Activated T-helper 1 cell treated with anti-CD3 and anti-CD28 coated beads, Interleukin-2, amount 50 U/mL, for 16 hours (primary cell): ENCODE data around the gene ALPI.

ENCODE experiments used
- DNase-seq, 2 donors: peaks; one replicate each; pipeline ENCODE4 v3.0.0-alpha.2; 2020; ENCODE audit warnings: low read depth in 1 of 2, low spot score in 1 of 2

ALPI gene

DNA sequence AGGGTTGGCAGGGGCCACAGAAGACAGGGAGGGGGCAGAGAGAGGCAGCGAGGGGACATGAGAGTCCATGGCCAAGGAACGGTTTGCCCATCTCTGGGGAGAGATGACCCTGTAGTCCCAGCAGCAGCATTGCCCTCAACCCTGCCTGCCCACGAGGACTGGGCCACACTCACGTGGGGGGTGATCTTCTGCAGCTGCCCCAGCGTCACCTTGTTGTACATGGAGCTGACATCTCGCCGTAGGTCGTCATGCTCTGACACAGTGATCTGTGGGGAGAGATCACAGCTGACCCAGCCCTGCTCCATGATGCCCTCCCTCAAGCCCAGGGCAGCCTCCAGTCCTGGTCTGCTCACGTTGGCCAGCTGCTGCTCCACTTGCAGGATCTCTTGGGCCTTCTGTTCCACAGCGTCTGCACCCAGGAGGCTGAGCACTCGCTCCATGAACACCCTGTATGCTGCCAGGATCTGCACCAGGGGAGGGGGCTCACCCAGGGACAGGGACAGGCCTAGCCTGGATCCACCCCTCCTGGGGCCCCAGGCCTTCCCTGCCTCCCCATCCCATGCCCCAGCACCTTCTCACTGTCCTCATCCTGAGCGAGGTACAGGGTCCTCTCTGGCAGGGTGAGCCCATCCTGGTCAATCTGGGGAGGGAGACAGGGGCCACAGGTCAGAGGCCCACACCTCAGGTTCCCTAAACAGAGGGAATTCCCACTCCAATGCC, 28.8 kb downstream of the ALPI start:
- no peak for DNase-seq

DNA sequence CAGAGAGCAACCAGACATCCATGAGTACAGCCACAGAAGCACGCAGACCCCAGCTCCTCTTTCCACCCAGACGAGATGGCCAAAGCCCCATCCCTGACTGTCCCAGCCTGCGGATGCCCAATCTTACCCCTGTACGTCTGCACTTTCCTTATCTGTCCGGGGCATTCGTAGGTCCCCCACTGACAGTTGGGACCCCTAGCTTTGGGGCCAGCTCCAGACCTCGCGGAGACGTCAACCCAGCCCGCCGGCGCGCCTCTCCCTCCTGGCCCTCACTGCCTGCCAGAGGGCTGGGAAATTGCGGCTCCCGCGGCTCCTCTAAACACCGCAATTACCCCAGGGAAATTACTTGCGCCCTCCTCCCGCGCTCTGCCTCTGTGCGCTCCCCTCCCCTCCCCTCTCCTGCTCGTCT, 29.4 kb downstream of the ALPI start:
- no peak for DNase-seq

DNA sequence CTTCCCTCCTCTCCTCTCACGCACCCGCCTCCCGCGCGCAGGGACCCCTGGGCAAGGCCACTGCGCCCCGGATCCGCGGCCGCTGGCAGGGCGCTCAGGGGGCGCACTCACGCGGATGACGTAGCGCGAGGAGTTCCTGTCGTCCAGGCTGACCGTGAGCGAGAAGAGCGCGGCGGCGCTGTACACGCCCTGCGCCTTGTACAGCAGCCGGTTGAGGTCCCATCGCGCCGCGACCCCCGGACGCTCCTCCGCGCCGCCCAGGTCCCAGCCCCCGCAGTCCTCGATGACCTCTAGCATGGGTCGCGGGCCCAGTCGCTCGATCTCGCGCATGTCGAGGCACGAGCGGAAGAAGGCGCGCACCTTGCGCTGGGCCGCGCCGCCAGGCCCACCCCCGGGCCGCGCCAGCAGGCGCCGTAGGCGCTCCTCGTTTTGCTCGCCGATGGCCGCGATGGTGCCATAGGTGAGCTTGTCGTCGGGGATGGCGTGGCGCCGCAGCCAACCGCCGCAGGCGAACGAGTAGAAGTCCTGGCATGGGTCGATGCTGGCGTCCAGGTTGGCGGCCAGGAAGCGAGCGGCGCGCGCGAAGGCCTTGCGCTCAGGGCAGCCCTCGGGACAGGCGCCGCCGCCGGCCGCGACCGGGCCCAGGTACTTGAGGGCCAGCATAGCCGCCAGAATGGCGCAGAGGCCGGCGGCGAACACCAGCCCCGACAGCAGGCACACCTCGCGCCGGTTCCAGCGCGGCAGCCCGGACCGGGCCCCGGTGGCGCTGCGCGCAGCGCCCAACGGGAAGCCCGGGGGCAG, 30.0 kb downstream of the ALPI start:
- no peak for DNase-seq

DNA sequence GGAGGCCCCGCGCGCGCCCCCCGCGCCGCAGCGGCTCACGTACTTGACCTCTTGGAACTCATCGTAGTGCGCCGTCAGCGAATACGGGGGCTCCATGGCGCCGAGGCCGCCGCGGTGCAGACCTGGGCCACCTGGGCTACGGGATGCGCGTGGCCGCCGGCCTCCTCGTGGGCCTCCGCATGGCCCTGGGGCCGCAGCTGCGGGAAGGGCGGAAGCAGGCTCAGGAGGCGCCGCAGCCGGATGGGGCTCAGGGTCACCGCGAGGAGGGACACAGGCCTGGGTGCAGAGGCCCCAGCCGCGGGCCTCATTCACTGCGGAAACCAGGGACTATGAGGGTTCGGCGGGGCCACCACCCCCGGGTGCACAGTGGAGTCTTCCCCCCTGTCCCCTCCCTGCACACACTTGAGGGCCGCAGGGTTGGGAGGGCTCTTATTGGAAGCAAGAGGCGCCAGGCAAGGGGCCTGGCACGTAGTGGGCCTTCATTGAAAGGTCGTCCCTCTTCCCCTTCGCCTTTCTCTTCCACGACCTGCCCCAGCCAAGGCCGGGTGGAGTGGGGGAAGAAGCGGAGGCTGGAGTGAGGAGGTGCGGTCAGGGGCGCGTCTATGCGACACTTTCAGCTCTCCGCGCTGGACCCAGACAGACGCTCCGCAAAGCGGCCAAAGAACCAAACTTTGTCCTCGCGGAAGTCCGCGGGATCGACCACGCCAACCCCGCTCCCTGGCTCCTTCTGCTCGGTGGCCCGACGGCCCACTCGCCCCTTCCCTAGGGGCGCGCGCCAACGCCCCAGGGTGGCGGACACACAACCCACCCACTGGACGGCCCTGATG, 30.8 kb downstream of the ALPI start:
- DNase-seq = no peak

DNA sequence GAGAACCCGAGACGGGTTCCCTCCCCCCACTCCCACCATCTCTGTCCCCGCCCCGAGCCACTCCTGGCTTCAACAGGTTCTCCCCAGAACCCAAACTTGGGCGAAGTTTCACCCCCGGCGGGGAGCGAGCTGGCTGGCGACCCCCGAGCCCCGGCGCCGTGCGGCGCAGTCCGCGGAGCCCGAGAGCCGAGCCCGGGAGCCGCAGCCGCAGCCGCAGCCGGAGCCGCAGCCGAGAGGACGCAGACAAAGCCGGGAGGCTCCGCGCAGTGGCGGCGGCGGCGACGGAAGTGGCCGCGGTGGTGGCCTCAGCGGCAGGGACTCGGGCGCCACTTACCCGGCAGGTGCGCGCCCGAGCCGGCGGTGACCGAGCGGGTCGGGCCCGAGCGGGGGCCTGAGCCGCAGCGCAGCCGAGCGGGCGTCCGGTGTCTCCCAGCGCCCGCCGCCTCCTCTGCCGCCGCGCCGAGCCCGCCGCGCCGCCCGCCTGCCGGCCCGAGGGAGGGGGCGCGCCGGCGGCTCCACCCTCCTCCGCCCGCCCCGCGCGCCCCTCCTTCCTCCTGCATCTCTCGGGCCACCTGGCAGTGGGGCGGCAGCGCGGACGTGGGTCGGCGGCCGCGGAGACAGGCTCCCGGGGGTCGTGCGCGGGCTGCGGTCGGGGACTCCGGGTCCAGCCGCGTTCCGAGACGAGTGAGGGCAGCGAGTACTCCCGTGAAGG, 31.6 kb downstream of the ALPI start, which contains the start of gene ECEL1:
Gene ECEL1 (minus strand): TSS at position 450 of the 712 bp plus-strand sequence. CDS start 1,181 bp downstream, outside the sequence.
- DNase-seq = no peak

DNA sequence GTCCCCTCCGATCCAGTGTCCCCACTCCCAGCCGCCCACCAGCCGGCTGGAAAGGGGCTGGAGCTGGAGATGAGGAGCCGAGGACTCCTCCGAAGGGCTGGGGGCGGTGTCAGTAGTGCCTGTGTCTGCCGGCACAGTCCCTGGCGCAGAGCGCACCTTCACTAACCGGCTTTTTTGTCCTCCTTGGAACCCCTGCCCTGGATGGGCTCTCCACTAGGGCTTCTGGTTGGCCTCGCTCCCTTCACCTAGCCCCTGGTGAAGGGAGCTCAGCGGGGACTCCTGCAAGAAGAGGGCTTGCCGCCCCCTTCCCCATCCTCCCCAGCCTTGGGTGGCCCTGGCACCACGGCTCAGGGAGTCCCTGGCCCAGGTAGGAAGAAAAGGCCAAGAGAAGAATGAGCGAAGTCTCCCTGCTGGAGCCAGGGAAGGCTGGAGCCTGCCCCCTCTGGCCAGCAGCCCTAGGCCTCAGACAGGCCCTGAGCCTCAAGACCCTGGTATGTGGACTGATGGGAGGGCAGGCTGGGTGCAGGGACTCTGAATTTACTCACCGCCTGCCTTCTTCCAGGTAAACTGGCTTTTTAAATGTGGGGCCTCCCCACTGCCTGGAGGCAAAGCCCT, 32.3 kb downstream of the ALPI start:
- DNase-seq = no peak

DNA sequence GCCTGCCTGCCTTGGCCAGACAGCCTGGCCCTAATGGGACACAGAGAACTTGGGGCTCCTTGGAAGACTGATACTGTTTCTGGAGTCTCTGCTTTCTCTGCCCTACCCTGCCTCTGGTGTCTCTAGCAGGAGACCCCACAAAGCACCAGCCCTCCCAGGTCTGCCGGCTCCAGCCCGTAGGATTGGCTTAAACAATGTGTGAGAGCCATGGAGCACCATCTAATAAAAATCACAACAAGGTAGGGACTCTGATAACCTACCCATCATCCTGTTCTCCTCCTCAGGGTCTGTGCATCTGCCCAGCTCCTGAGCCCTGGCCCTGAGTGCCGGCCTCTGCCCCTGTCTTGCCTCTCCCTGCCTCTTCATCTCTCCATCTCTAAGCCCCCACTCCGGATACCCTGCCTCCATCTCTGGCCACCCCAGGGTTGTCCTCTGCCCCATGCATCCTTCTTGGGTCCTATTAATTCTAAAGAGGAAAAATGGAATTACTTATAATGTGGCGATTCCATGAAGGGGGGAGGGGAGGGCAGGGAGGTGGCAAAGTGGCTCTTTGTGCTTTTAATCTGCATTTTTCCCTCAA, 32.9 kb downstream of the ALPI start:
- DNase-seq = no peak

DNA sequence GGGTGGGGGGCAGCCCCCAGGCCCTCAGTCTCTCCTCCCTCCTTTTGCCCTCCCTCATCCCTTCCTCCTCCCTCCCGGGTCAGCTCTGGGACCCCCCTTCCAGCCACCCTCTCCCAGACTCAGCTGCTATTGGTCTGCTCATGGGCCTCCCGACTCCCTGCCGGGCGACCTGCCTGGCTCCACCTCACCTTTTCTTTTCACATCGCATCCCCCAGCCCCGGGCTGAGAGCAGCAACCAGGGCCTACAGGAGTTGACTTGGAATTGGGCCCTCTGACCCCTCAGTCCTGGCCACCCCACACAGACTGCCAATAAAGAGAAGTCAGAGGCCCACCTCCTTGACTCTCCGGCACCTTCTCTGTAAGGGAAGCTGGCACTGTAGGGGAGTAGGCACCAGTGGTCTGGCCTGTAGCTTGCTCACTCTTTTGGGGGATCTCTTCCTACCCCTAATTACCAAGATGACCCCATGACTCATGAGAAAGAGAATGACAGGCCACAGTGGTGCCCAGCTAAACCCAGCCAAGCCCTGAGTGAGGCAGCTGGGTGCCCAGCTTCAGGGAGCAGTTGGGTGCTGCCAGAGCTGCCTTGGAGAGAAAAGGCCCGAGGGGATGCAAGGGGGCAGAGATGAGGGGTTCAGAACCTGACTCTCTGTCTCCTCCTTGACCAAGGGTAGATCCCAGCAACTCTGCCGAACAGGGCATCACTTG, 33.7 kb downstream of the ALPI start:
- DNase-seq = no peak

DNA sequence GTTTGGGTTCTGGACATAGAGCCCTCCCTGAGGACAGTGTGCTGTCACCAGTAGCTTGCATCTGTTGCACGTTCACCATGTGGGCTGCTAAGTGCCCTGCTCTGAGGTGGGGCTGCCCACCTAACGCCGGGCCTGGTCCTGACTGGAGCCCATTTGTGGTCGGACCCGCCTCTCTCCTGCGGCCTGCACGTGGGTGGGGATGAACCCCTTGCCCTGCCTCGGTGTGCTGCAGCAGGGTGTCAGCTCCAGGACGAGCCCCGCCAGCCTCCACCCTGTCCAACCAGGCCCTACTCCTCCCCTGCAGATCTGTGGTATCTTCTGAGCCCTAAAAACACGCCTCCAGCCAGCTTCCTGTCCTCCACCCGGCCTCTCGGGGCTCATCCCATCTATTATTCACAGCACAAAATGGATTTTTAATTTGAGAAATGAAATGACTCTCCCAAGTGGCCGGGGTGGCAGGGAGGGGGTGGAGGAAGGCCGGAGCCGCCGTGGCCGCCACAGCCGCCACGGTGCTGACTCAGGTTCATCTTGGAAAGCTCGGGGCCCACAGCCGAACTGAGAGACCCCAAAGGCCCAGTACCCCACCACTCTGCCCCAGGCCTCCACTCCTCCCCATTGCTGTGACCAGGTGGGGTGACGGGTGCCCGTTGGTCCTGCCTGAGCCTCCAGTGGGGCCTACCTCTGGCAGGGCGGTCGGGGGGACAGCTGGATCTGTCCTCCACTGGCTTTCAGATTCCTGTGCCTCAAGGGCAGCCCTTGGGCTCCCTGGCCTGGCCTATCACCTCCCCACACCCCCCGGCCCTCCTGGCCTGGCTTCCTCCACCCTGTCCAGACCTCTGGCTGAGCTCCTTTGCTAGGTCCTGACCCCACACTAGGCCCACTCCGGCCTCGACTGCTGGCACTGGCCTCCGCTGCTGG, 34.5 kb downstream of the ALPI start:
- DNase-seq = no peak

DNA sequence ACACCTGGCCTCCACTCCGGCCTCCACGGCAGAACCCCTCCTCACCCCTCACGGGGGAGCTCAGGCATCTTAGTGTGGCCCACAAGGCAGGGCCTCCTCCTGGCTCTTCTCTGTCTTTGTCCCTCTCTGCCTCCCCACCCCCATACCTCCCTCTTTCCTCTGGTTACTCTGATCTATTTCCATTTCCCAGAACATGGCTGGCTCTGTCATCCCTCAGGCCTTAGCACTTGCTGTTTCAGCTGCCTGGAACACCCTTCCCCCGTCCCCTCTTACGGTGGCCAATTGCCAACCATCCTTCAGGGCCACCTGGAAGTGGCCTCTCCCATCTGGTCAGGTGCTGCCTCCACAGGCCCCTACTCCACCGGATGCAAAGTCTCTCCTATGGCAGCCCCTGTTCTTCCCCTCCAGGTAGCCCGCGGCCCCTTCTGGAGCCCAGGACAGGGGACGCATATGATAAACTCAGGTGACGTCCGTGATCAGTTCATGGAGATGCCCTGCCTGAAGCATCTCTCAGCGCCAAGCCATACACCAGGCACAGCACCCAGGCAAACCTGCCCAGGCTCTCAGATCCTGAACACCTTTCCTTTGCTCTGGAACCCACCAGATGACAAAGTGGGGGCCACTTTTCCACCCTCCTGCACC, 35.3 kb downstream of the ALPI start:
- no peak for DNase-seq

DNA sequence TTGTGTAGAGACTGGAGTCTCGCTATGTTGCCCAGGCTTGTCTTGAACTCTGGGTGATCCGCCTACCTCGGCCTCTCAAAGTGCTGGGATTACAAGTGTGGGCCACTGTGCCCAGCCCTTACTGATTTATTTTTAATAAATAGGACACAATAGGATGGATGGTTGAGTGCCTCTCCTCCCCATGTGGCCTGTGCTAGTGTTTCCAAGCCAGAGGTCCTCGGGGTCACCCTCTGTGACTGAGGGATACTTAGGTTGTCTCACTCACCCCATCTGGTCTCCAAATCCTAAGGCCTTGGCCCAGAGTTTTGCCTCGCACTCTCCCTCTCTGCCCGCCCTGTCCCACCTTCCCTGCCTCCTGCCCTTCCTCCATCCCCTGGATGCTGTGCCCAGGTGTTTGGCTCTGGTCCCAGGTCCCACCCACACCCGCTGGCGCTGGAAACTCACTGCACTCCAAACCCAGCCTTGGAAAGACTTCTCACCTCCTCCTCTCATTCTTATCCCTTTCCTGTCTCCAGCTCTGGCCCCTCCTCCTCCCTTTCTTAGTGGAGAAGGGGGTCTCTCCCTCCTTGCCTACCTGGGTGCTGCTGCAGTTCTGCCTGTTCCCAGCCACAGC, 36.4 kb downstream of the ALPI start:
- no peak for DNase-seq

DNA sequence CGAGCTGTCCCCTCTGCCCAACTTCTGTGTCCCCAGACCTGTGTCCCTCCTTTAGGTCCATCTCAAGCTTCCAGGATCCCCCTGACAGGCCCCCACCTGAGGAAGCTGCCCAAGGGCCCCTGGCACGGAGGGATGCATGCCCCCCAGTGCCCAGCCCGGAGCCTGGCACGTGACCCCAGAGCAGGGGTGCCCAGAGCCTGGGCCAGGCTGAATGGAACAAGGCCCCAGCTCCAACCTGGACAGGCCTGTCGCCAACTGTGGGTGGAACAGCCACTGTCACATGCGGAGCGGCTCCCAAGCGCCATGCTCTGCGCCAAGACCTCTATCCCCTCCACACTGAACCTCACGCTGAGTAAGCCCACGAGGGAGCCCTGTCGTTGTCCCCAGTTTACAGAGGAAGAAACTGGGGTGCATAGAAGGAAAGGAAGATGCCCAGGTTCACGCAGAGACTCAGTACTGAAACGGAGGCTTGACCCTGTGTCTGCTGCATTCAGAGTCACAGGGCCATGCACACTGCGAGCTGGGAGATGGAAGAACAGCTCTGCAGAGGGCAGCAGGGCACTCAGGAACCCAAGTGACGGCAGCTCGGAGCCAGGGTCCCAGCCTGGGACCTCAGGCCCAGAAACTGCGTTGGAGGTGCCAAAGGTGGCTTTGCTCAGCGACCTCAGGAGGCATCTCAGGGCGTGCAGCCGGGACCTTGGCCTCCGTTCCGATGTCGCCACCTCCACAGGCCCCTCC, 37.2 kb downstream of the ALPI start:
- DNase-seq = no peak

DNA sequence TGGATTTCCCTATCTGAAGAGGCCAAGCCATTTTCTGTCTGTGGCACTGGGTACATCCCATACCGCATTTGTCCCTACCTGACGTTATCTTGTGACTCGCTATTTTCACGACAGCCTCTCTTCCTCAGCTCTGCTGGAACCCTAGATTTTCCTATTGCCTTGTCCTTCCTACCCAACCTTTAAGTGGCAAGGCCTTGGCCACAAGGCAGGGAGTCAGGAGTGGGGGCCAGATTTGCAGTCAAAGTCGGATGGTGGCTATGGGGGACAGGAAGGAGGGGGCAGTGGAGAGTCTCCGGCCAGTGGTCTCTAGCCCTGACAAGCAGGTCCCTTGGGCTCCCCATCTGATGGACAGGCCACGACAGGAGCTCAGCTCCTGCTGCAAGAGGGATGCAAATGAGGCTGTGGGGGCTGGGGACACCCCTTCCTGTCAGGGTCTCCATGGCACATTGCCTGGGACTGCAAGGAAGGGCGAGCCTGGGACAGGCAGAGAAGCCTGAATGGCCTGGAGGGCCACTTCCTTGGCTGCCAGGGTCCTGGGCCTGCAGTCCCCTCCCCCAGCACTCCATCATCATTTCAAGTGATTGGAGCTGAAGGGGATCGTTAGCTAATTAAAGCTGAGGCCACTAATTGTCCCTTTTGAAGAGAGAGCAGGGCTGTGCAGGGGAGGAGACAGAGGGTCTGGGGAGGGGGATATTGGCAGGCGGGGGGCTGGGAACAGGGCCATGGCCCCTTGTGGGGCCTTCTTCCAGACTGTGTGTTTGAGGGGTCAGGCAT, 37.9 kb downstream of the ALPI start:
- no peak for DNase-seq

DNA sequence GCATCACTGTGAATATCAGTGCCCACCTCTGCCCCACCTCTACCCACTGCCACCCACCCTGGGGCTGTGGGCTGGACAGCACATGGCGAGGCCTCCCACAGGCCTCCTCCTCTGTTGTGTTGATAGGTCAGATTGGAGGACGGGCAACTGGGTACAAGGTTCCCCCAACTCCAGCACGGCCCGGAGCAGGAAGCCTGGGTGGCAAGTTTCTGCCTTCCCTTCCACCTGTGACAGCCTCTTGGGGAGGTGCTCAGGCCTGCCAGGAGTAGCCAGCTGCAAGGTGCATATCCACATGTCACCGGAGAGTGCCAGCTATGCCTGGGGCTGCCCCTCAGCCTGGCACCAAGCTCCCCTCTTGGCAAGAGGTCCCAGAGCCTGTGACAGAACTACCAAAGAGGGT, 38.6 kb downstream of the ALPI start:
- DNase-seq = no peak

DNA sequence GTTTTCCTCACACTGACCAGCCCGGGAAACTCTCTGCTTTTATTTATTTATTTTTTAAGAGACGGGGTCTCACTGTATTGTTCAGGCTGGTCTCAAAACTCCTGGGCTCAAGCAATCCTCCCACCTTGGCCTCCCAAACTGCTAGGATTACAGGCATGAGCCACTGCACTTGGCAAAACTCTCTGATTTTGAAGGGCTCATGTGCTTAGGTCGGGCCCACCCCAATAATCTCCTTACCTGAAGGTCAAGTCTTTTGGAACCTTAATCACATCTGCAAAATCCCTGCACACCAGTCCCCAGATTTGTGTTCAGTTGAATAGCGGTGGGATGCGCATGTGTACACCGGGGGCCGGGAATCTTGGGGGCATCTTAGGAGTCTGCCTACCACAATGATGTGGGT, 39.3 kb downstream of the ALPI start:
- DNase-seq = no peak
